ENCODE results near the gene SEMG1.
A peak's percentile ranks its signal among the peaks of the same experiment; 100 is the strongest.

Gene SEMG1

DNA sequence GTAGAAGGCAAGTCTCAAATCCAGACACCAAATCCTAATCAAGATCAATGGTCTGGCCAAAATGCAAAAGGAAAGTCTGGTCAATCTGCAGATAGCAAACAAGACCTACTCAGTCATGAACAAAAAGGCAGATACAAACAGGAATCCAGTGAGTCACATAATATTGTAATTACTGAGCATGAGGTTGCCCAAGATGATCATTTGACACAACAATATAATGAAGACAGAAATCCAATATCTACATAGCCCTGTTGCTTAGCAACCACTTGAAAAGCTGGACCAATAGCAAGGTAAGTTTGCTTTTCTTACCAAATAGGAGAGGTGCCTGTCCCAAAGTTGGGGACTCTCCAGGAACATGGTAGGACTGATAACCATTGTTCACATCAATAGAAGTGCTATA, 16.3 kb downstream of the SEMG1 start:
- no peak for DNase-seq (ENCODE audit: low spot score)

DNA sequence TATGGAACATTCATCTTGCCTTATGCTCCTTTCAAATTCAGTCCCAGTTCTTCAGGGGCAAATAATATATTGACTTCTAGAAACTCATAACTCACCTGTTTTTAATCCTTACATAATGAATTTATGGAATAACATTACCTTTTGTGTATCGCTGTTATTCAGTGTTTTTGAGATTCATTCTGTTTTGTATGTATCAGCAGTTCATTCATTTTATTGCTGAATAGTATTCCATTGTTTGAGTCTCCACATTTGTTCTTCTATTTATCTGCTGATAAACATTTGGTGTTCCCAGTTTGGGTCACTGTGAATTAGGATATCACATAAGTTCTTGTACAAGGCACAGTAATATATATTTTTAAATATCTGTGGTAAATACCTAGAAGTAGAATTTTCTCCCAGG, 19.5 kb downstream of the SEMG1 start:
- no peak for DNase-seq (ENCODE audit: low spot score)

- no peak for DNase-seq (ENCODE audit: low spot score)
Observed at GRCh38 chr20:45229264-45230056, 22.6 kb downstream of the SEMG1 start.

GRCh38 chr20:45230631-45231030, 23.8 kb downstream of the SEMG1 start:
- no peak for DNase-seq (ENCODE audit: low spot score)

DNA sequence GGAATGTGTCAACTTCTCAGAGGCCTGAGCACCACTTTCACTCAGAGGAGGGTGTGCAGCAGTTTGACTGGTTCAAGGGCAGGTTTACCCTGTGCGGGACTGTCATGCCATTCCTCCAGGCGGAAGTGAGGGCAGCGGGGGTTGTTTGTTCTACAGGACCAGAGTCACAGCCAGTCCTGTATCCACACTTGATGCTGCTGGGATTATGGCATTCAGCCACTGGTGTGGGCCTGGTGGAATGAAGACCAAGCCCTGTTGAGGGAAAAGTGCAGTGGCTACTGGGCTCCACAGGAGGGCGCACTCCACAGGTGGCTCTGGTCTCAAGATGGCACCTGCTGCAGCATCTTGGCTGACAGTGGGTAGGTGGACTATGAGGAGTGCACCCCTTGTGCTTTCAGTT, 29.2 kb downstream of the SEMG1 start:
- no peak for DNase-seq (ENCODE audit: low spot score)

DNA sequence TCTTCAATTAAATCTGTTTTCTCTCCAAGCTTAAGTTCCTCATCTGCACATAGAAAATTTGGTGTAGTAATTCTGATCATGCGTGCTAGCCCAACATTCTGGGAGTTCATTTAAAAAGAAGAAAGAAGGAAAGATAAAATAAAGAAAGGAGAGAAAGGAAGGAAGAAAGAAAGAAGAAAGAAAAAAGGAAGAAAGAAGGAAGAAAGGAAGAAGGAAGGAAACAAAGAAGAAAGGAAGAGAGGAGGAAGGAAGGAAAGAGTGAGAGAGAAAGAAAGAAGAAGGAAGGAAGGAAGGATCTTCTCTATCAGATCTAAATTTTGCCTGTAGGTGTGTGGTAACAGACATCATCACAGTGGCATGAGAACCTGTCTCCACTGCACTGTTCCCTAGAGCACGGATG, 31.3 kb downstream of the SEMG1 start:
- DNase-seq (ENCODE audit: low spot score): no peak

GRCh38 chr20:45246109-45246508, 39.3 kb downstream of the SEMG1 start:
- no peak for DNase-seq (ENCODE audit: low spot score)

- no peak for DNase-seq (ENCODE audit: low spot score)
Observed at GRCh38 chr20:45247865-45248264, 41.0 kb downstream of the SEMG1 start.

DNA sequence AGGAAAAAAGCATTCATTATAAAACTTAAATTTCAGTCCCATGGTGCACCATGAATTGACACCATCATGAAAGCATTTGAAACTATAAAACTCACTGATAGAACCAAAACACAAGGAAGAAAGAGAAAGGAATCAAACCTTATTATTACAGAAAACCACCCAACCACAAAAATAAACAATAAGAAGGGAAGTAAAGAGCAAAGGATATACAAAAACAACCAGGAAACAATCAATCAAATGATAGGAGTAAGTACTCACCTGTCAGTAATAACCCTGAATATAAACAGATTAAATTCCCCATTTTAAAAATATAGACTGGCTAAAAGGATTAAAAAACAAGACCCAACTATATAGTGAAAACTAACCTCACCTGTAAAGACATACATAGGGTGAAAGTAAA, 41.8 kb downstream of the SEMG1 start:
- no peak for DNase-seq (ENCODE audit: low spot score)

- DNase-seq (ENCODE audit: low spot score): no peak
Observed at GRCh38 chr20:45251884-45252560, 45.2 kb downstream of the SEMG1 start.

- no peak for DNase-seq (ENCODE audit: low spot score)
Observed at GRCh38 chr20:45253261-45253660, 46.4 kb downstream of the SEMG1 start.

GRCh38 chr20:45254383-45255262, 47.8 kb downstream of the SEMG1 start, which contains the start of gene SLPI:
Gene SLPI, minus strand, starts transcription at chr20:45254564. Its CDS starts 21 bp downstream, at chr20:45254543.
- DNase-seq (ENCODE audit: low spot score): peak; percentile 29

GRCh38 chr20:45257161-45257560, 50.3 kb downstream of the SEMG1 start:
- DNase-seq (ENCODE audit: low spot score): no peak

DNA sequence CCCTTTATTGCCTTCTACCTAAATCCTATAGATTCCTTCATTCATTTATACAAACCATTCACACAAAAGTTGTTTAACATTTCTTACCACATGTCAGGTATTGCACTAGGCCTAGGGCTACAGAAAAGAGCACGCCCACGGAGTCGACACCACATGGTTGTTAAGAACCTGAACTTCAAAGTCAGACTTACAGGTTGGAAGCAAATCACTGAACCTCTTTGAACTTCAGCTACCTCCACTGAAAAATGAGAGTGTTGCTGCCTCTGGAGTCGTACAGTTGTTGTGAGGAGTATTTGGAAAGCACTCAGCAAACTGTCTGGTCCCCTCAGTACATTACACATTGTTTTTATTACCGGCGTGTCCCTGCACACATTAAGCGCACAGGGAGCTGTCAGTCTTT, 50.9 kb downstream of the SEMG1 start:
- no peak for DNase-seq (ENCODE audit: low spot score)

- DNase-seq (ENCODE audit: low spot score): no peak
Observed at GRCh38 chr20:45258259-45258658, 51.4 kb downstream of the SEMG1 start.

GRCh38 chr20:45258664-45259063, 51.8 kb downstream of the SEMG1 start:
- no peak for DNase-seq (ENCODE audit: low spot score)

All from pons (tissue), 1 donor.